Lung (tissue), 12 donors: ENCODE measurements around the gene MTFR2. TPM values are rescaled to one million over a fixed set of nuclear protein-coding genes. Genes with fewer than 3 reads are reported as not detected.

ENCODE experiments used
- ATAC-seq: fragments of 200-7000 bp; cut with Tn5 transposase; one replicate; pipeline ENCODE4 v1.9.1; 2020; ENCODE audit warnings: moderate number of reproducible peaks; ENCODE audit not compliant: insufficient read depth, low FRiP score
- DNase-seq, 3 donors: peaks; one replicate each; pipeline ENCODE4 v3.0.0-alpha.2; 2013 to 2017
- H3K27ac ChIP-seq, 2 donors: one replicate each; pipeline ENCODE4 v1.5.1; 2013; ENCODE audit warnings: mild to moderate bottlenecking in 2 of 2, moderate library complexity in 2 of 2, control low read depth in 1 of 2, inconsistent platforms in 1 of 2, low read depth in 1 of 2, low read length in 1 of 2
- H3K27me3 ChIP-seq, 3 donors: one replicate each; pipeline ENCODE4 v1.5.1; 2013; ENCODE audit warnings: low read length in 2 of 3; ENCODE audit not compliant: control insufficient read depth in 3 of 3, insufficient read depth in 3 of 3
- H3K36me3 ChIP-seq, 4 donors: one replicate each; pipeline ENCODE4 v1.5.1; 2013; ENCODE audit warnings: low read length in 4 of 4, mild to moderate bottlenecking in 1 of 4, moderate library complexity in 1 of 4; ENCODE audit not compliant: control insufficient read depth in 4 of 4, insufficient read depth in 4 of 4
- H3K4me1 ChIP-seq, 5 donors: one replicate each; pipeline ENCODE4 v1.5.1; 2013; ENCODE audit warnings: low read length in 5 of 5, mild to moderate bottlenecking in 2 of 5, moderate library complexity in 1 of 5; ENCODE audit not compliant: control insufficient read depth in 5 of 5, insufficient read depth in 5 of 5
- H3K4me3 ChIP-seq: one replicate; pipeline ENCODE4 v1.5.1; 2013; ENCODE audit warnings: mild to moderate bottlenecking, control low read depth, moderate library complexity
- H3K9ac ChIP-seq, 2 donors: one replicate each; pipeline ENCODE4 v1.5.1; 2013; ENCODE audit warnings: low read length in 2 of 2, control low read depth in 1 of 2; ENCODE audit not compliant: insufficient read depth in 1 of 2
- H3K9me3 ChIP-seq, 4 donors: one replicate each; pipeline ENCODE4 v1.5.1; 2013; ENCODE audit warnings: low read length in 3 of 4, mild to moderate bottlenecking in 1 of 4, moderate library complexity in 1 of 4; ENCODE audit not compliant: control insufficient read depth in 4 of 4, insufficient read depth in 3 of 4
- CTCF ChIP-seq: IDR thresholded peaks from 2 replicates; pipeline ENCODE4 v1.5.1; 2012; ENCODE audit warnings: mild to moderate bottlenecking; ENCODE audit errors: control extremely low read depth, extremely low read depth
- WGBS, 2 donors: extraction: QIAGEN DNeasy Blood & Tissue Kit; methylation state at CpG; one replicate each; pipeline ENCODE4 v1.1.7; 2013; 5-methylcytosine and 5-hydroxymethylcytosine counted together
- polyA plus RNA-seq, 2 donors: library from polyadenylated mRNA; stranded (reverse); fragments of 200-250 nt; gene quantifications; one replicate each; pipeline ENCODE4 v1.2.1, GENCODE V29; 2013
- total RNA-seq, 2 donors: library from RNA; depleted of rRNA in 1 of 2; stranded (reverse); fragments of >200 nt in 1 of 2; gene quantifications; one replicate each; pipeline ENCODE4 v1.2.1, GENCODE V29; 2014 to 2021
- donor health status: control.
- donor health status: control.
- donor health status: Bipolar disorder and iron deficiency.
- donor health status: healthy.
- donor health status: DM: yes; HTN: yes; CAD: no.

Gene MTFR2
- total and polyA plus RNA-seq, 4 donors, result 0.65 to 2.3 (median 1.3) TPM

- Histone ChIP-seq H3K4me1 (peaks cover 0 to 9% (median 3%) of the 10 kb centered on the region in 5 donors), H3K9ac (no peak overlapping the region), H3K27me3 (no peaks in the 10 kb centered on the region), H3K27ac (no peak overlapping the region), H3K36me3 (peaks cover 0 to 18% (median 5%) of the 10 kb centered on the region in 4 donors), H3K4me3 (no peak overlapping the region), H3K9me3 (peaks cover 0 to 3% (median 0%) of the 10 kb centered on the region in 4 donors)
- DNase-seq, result no peak
- ATAC-seq, result no peak
- no peak for TF ChIP-seq CTCF
- WGBS, 2 donors, result 62 to 80% methylated on average over 1 of the region's 1 CpG
These were observed 65.4 kb downstream of the MTFR2 start for GRCh38 chr6:136184738-136185137.

- Histone ChIP-seq H3K4me3 (no peak overlapping the region), H3K27ac (peak overlapping the region in 1 of 2 donors; percentile 33), H3K4me1 (peaks cover 0 to 9% (median 3%) of the 10 kb centered on the region in 5 donors), H3K36me3 (peaks cover 0 to 3% (median under 1%) of the 10 kb centered on the region in 4 donors), H3K9me3 (peaks cover 0 to 3% (median 0%) of the 10 kb centered on the region in 4 donors), H3K9ac (no peak overlapping the region), H3K27me3 (no peaks in the 10 kb centered on the region)
- ATAC-seq (no peak), DNase-seq (peak; percentile 18 to 53 (median 21))
- no peak for TF ChIP-seq CTCF
- WGBS, 2 donors, result 69 to 96% methylated on average over 1 of the region's 1 CpG
These were observed 68.2 kb downstream of the MTFR2 start for GRCh38 chr6:136181861-136182260.

- TF ChIP-seq CTCF, result no peak
- Histone ChIP-seq H3K36me3 (peaks cover 0 to 3% (median under 1%) of the 10 kb centered on the region in 4 donors), H3K9ac (no peak overlapping the region), H3K4me1 (peaks cover 0 to 9% (median 3%) of the 10 kb centered on the region in 5 donors), H3K9me3 (peaks cover 0 to 3% (median 0%) of the 10 kb centered on the region in 4 donors), H3K27ac (peak overlapping the region in 1 of 2 donors; percentile 33), H3K4me3 (no peak overlapping the region), H3K27me3 (no peaks in the 10 kb centered on the region)
- ATAC-seq (no peak), DNase-seq (no peak)
- 56 to 76% methylated on average over 1 of the region's 1 CpG for WGBS, 2 donors
These were observed 68.6 kb downstream of the MTFR2 start for GRCh38 chr6:136181512-136181833.

Other genes starting within 250 kb of the MTFR2 start
- gene BCLAF1, start 39.5 kb upstream of the MTFR2 start, total RNA-seq, result 100 to 1,000 TPM; 107 to 326 TPM
- gene BCLAF1, start 39.5 kb upstream of the MTFR2 start, polyA plus RNA-seq, result 10 to 100 TPM; 23.2 to 29.9 TPM